HCT116 (cell line): ENCODE data around the gene CRY1. TPM values are rescaled to one million over a fixed set of nuclear protein-coding genes. Genes with fewer than 3 reads are reported as not detected.

Source experiments
- total RNA-seq: library from RNA; stranded (reverse); gene quantifications from one replicate; pipeline ENCODE4 v1.2.1, GENCODE V29; 2021; ENCODE audit not compliant: unreplicated experiment

The CRY1 gene
- total RNA-seq, 1 experiment from 2014 or later = 16.3 TPM

Other genes with a start within 250 kb of the CRY1 start
- gene TMEM263, start 137.6 kb downstream of the CRY1 start, total RNA-seq = 31.3 TPM
- gene MTERF2, start 106.4 kb downstream of the CRY1 start, total RNA-seq = 7.8 TPM